ENCODE results near the gene UGT1A8. TPM values are rescaled to one million over a fixed set of nuclear protein-coding genes. Genes with fewer than 3 reads are reported as not detected.
A peak's percentile ranks its signal among the peaks of the same experiment; 100 is the strongest.

Gene UGT1A8
- polyA plus RNA-seq, 2 of the 4 experiments (the other 2 are of a cell fraction), result 0.22 TPM; not detected in 1

- TF ChIP-seq, protein P1, sequence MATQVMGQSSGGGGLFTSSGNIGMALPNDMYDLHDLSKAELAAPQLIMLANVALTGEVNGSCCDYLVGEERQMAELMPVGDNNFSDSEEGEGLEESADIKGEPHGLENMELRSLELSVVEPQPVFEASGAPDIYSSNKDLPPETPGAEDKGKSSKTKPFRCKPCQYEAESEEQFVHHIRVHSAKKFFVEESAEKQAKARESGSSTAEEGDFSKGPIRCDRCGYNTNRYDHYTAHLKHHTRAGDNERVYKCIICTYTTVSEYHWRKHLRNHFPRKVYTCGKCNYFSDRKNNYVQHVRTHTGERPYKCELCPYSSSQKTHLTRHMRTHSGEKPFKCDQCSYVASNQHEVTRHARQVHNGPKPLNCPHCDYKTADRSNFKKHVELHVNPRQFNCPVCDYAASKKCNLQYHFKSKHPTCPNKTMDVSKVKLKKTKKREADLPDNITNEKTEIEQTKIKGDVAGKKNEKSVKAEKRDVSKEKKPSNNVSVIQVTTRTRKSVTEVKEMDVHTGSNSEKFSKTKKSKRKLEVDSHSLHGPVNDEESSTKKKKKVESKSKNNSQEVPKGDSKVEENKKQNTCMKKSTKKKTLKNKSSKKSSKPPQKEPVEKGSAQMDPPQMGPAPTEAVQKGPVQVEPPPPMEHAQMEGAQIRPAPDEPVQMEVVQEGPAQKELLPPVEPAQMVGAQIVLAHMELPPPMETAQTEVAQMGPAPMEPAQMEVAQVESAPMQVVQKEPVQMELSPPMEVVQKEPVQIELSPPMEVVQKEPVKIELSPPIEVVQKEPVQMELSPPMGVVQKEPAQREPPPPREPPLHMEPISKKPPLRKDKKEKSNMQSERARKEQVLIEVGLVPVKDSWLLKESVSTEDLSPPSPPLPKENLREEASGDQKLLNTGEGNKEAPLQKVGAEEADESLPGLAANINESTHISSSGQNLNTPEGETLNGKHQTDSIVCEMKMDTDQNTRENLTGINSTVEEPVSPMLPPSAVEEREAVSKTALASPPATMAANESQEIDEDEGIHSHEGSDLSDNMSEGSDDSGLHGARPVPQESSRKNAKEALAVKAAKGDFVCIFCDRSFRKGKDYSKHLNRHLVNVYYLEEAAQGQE (IDR thresholded peaks at IDR 0.05), result no peak
Observed at GRCh38 chr2:233699424-233700027, 82.1 kb downstream of the UGT1A8 start (continued).

- H3K4me1 ChIP-seq, result peaks cover 30% of the 10 kb centered on the region
- H3K9me3 ChIP-seq, result peaks cover 59% of the 10 kb centered on the region
- peak; percentile 97 for FAIRE-seq
- H3K27ac ChIP-seq, result peak overlapping the region; percentile 99 to 100
- H3K4me2 ChIP-seq, result peak overlapping the region; percentile 52
- ChIA-PET POLR2A (interaction anchor here (0.8 to 1.9 kb wide), 6 partner anchors 9 to 213 kb away, joined by 4 to 13 read pairs (median 8); partner anchors contain the start of gene USP40), CTCF (interaction anchor here (0.9 to 2.6 kb wide), 5 partner anchors 11 to 218 kb away, joined by 3 to 11 read pairs (median 3); partner anchors contain the start of gene USP40)
- ATAC-seq, result peak; percentile 93 to 98
- WGBS (ENCODE audit: missing lambda C conversion rate), result 0% methylated on average over 1 of the region's 1 CpG
- DNase-seq (ENCODE audit: low read depth in 1 of 2, low spot score in 1 of 2), result peak; percentile 61 to 98
- H3K4me3 ChIP-seq, result no peak overlapping the region
- no peak for TF ChIP-seq RNF2 (IDR thresholded peaks at IDR 0.05; ENCODE audit: borderline replicate concordance, low read depth)
- TF ChIP-seq, protein P2, sequence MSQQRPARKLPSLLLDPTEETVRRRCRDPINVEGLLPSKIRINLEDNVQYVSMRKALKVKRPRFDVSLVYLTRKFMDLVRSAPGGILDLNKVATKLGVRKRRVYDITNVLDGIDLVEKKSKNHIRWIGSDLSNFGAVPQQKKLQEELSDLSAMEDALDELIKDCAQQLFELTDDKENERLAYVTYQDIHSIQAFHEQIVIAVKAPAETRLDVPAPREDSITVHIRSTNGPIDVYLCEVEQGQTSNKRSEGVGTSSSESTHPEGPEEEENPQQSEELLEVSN (IDR thresholded peaks at IDR 0.05; ENCODE audit: borderline replicate concordance, low read depth), result peak; percentile 7; the same call in 1 of the 2 replicates
- peak; percentile 19; the same call in 1 of the 2 replicates for TF ChIP-seq FOXS1 (CRISPR knock-in tag; IDR thresholded peaks at IDR 0.05)
- no peak for TF ChIP-seq HOXB13 (CRISPR knock-in tag; IDR thresholded peaks at IDR 0.05; ENCODE audit: low read depth)
- TF ChIP-seq, protein P3, sequence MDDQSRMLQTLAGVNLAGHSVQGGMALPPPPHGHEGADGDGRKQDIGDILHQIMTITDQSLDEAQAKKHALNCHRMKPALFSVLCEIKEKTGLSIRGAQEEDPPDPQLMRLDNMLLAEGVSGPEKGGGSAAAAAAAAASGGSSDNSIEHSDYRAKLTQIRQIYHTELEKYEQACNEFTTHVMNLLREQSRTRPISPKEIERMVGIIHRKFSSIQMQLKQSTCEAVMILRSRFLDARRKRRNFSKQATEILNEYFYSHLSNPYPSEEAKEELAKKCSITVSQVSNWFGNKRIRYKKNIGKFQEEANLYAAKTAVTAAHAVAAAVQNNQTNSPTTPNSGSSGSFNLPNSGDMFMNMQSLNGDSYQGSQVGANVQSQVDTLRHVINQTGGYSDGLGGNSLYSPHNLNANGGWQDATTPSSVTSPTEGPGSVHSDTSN (IDR thresholded peaks at IDR 0.05), result peak; percentile 65; the same call in 1 of the 2 replicates
- TF ChIP-seq ESRRA (IDR thresholded peaks at IDR 0.05; ENCODE audit: borderline replicate concordance, low read length), result no peak
- peak; percentile 39 to 71; a peak in 4 of 5 replicates for TF ChIP-seq RAD21 (conservative IDR thresholded peaks at IDR 0.05 in 1 of 2, IDR thresholded peaks at IDR 0.05 in 1 of 2)
- TF ChIP-seq, protein P4, sequence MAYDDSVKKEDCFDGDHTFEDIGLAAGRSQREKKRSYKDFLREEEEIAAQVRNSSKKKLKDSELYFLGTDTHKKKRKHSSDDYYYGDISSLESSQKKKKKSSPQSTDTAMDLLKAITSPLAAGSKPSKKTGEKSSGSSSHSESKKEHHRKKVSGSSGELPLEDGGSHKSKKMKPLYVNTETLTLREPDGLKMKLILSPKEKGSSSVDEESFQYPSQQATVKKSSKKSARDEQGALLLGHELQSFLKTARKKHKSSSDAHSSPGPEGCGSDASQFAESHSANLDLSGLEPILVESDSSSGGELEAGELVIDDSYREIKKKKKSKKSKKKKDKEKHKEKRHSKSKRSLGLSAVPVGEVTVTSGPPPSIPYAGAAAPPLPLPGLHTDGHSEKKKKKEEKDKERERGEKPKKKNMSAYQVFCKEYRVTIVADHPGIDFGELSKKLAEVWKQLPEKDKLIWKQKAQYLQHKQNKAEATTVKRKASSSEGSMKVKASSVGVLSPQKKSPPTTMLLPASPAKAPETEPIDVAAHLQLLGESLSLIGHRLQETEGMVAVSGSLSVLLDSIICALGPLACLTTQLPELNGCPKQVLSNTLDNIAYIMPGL (CRISPR knock-in tag; IDR thresholded peaks at IDR 0.05; ENCODE audit: borderline replicate concordance), result no peak
- TF ChIP-seq JUNB (IDR thresholded peaks at IDR 0.05), result peak; percentile 94
- TF ChIP-seq EHF (CRISPR knock-in tag; IDR thresholded peaks at IDR 0.05), result peak; percentile 79
- TF ChIP-seq RCOR1 (IDR thresholded peaks at IDR 0.05; ENCODE audit: low read depth, low read length), result no peak
- peak; percentile 98 to 99 for TF ChIP-seq JUN (IDR thresholded peaks at IDR 0.05)
- peak; percentile 14; the same call in 1 of the 2 replicates for TF ChIP-seq RARB (CRISPR knock-in tag; IDR thresholded peaks at IDR 0.05)
- peak; percentile 44; the same call in 1 of the 2 replicates for TF ChIP-seq NPAS2 (CRISPR knock-in tag; IDR thresholded peaks at IDR 0.05; ENCODE audit: borderline replicate concordance)
- no peak for TF ChIP-seq CTCF (IDR thresholded peaks at IDR 0.05)
- no peak for TF ChIP-seq CBX8 (IDR thresholded peaks at IDR 0.05)
- no peak for TF ChIP-seq BHLHE40 (IDR thresholded peaks at IDR 0.05; ENCODE audit: low read depth, low read length)
- peak; percentile 45 for TF ChIP-seq HES2 (IDR thresholded peaks at IDR 0.05)
- peak; percentile 100 for TF ChIP-seq MAFK (IDR thresholded peaks at IDR 0.05; ENCODE audit: partially characterized antibody)
- no peak for TF ChIP-seq KDM1A (IDR thresholded peaks at IDR 0.05; ENCODE audit: low read depth)
- no peak for TF ChIP-seq FOSB (CRISPR knock-in tag; IDR thresholded peaks at IDR 0.05)
- TF ChIP-seq ZSCAN20 (CRISPR knock-in tag; IDR thresholded peaks at IDR 0.05), result peak; percentile 20; the same call in 1 of the 2 replicates
- peak; percentile 81 to 95 for TF ChIP-seq CEBPB (IDR thresholded peaks at IDR 0.05)
- peak; percentile 78 for TF ChIP-seq MYC (IDR thresholded peaks at IDR 0.05; ENCODE audit: borderline replicate concordance, low read length)
- peak; percentile 99 for TF ChIP-seq GATA3 (IDR thresholded peaks at IDR 0.05; ENCODE audit: borderline replicate concordance)
- TF ChIP-seq, protein P5, sequence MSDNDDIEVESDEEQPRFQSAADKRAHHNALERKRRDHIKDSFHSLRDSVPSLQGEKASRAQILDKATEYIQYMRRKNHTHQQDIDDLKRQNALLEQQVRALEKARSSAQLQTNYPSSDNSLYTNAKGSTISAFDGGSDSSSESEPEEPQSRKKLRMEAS (IDR thresholded peaks at IDR 0.05), result peak; percentile 87
- peak; percentile 59; the same call in 2 of the 3 replicates for TF ChIP-seq SMC3 (IDR thresholded peaks at IDR 0.05)
Observed at GRCh38 chr2:233700028-233700635, 82.7 kb downstream of the UGT1A8 start.

Measured in A549 (cell line).